Panc1 (cell line): Measurements from ENCODE around the gene ARL8A. TPM values are rescaled to one million over a fixed set of nuclear protein-coding genes. Genes with fewer than 3 reads are reported as not detected.

Source experiments
- ATAC-seq: fragments of 200-7000 bp; cut with Tn5 transposase; 2 replicates; pipeline ENCODE4 v1.9.1; 2020; ENCODE audit warnings: mild to moderate bottlenecking, moderate library complexity
- BruUV-seq: library from RNA; stranded (reverse); fragments of 400-500 nt; replicated peaks from 2 replicates; lab custom pipeline; 2021; lab: Mats Ljungman, UMichigan
- CTCF ChIA-PET: fragments of 300-600 bp; sonication (Branson Sonifier 250); formaldehyde crosslinking; loops from one replicate; lab custom pipeline; 2022; ENCODE audit warnings: antibody characterized with exemption; lab: Charles Lee
- POLR2A ChIA-PET: fragments of 300-600 bp; sonication (Branson Sonifier 250); formaldehyde crosslinking; loops from one replicate; lab custom pipeline; 2022; ENCODE audit warnings: antibody characterized with exemption; lab: Charles Lee
- DNase-seq: peaks from one replicate; pipeline ENCODE4 v3.0.0-alpha.2; 2010; ENCODE audit warnings: low read depth, low spot score
- H3K27ac ChIP-seq: 2 replicates; pipeline ENCODE4 v1.5.1; 2011; ENCODE audit warnings: mild to moderate bottlenecking, low read length, inconsistent platforms
- H3K27me3 ChIP-seq: fragments of 200-500 bp; sonication (Bioruptor generic); 2 replicates; pipeline ENCODE4 v1.6.0; 2014; ENCODE audit warnings: low read length, inconsistent platforms; ENCODE audit not compliant: control insufficient read depth, insufficient read depth
- H3K36me3 ChIP-seq: fragments of 200-500 bp; sonication (Bioruptor generic); 2 replicates; pipeline ENCODE4 v1.5.1; 2014; ENCODE audit warnings: inconsistent platforms, mild to moderate bottlenecking, low read length, moderate library complexity; ENCODE audit not compliant: control insufficient read depth, insufficient read depth
- H3K4me1 ChIP-seq: 2 replicates; pipeline ENCODE4 v1.5.1; 2011; ENCODE audit warnings: inconsistent platforms, mild to moderate bottlenecking, low read length, moderate library complexity; ENCODE audit not compliant: control insufficient read depth, insufficient read depth
- H3K4me3 ChIP-seq, 2 experiments: 2 replicates each; pipeline ENCODE4 v1.5.1; 2011 to 2012; ENCODE audit warnings: low read depth in 2 of 2, low read length in 2 of 2, mild to moderate bottlenecking in 2 of 2, inconsistent platforms in 1 of 2, moderate library complexity in 1 of 2
- H3K9me3 ChIP-seq: fragments of 200-500 bp; sonication (Bioruptor generic); 2 replicates; pipeline ENCODE4 v1.5.1; 2014; ENCODE audit warnings: low read depth, mild to moderate bottlenecking, inconsistent platforms, low read length, moderate library complexity; ENCODE audit not compliant: control insufficient read depth, insufficient read depth
- POLR2AphosphoS5 ChIP-seq: IDR thresholded peaks from 2 replicates; pipeline ENCODE4 v1.6.1; 2012; ENCODE audit warnings: mild to moderate bottlenecking, low read depth, low read length, moderate library complexity
- SIN3A ChIP-seq: IDR thresholded peaks from 2 replicates; pipeline ENCODE4 v1.6.1; 2012; ENCODE audit warnings: low read depth, mild to moderate bottlenecking, low read length, moderate library complexity, borderline replicate concordance; ENCODE audit not compliant: insufficient read depth
- TCF7L2 ChIP-seq: IDR thresholded peaks from 2 replicates; pipeline ENCODE4 v1.6.1; 2011; ENCODE audit warnings: mild to moderate bottlenecking, low read depth, low read length, inconsistent platforms
- in situ Hi-C: cut with HindIII; loops from 2 replicates; pipeline ENCODE4 v1.10.0; 2016; ENCODE audit warnings: low sequenced_read_pairs, low pct_unique_long_range_greater_than_20kb
- intact Hi-C: fragments of 100-400 bp; cut with micrococcal nuclease; formaldehyde crosslinking; loops from one replicate; pipeline ENCODE4 v1.10.0; 2022; ENCODE audit not compliant: unreplicated experiment
- total RNA-seq: library from RNA; stranded (reverse); gene quantifications from one replicate; pipeline ENCODE4 v1.2.1, GENCODE V29; 2021; ENCODE audit not compliant: unreplicated experiment
- TF ChIP-seq, protein P1 (sequence below), 2 experiments: IDR thresholded peaks; 2 replicates each; pipeline ENCODE4 v1.6.1; 2011 to 2012; ENCODE audit warnings: low read depth in 2 of 2, control low read depth in 1 of 2, low read length in 1 of 2, mild to moderate bottlenecking in 1 of 2, moderate library complexity in 1 of 2; ENCODE audit not compliant: insufficient read depth in 1 of 2
- TF ChIP-seq, protein P2 (sequence below): fragments of 450-650 bp; IDR thresholded peaks from 2 replicates; pipeline ENCODE4 v1.5.1; 2017; ENCODE audit warnings: mild to moderate bottlenecking

ARL8A gene
- total RNA-seq, 1 experiment from 2014 or later, result 62.6 TPM

DNA sequence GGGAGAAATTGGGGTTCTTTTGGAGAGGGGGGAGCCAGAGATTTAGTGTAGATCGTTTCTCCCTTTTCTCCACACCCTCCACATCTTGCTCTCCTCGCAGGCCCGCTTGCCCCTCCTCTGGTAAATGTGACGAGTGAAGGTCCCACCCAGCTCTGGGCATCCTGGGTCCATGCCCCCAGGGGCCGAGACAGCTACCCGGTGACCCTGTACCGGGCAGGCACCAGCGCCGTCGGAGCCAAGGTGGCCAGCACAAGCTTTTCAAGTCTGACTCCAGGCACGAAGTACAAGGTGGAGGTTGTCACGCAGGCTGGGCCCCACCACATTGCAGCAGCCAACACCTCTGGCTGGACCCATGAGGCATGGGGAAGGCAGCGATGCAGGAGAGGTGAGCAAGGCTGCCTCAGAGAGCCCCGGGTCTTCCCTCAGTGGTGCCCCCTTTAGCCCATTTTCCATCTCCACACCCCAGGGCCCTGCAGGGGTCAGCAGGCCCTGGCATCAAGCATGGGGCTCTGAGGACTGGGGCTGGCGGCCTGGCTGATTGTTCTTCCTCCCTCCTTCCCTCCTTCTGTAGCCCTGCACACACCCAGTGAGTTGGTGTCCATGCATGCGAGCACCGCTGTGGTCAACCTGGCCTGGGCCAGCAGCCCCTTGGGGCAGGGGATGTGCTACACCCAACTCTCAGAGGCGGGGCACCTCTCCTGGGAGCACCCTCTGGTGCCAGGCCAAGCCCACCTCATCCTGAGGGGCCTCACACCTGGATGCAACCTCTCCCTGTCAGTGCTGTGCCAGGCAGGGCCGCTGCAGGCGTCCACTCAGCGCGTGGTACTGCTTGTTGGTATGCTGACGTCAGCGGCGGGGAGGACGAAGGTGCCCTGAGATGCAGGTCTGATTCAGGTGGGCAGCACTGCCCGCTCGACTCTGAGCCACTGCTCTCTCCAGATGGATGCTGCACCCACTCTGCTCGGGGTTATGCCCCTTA is 32.7 kb upstream of the ARL8A start:
- CTCF ChIA-PET, result interaction anchor here (0.6 kb wide), 1 partner anchor 11 kb away, joined by 12 read pairs; no protein-coding TSS in a partner anchor
- Histone ChIP-seq H3K4me1 (no peaks in the 10 kb centered on the region), H3K27me3 (no peaks in the 10 kb centered on the region), H3K4me3 (no peak overlapping the region), H3K36me3 (no peaks in the 10 kb centered on the region), H3K9me3 (no peaks in the 10 kb centered on the region), H3K27ac (no peak overlapping the region)
- in situ Hi-C loops (no loop called here), intact Hi-C loops (no loop called here)
- DNase-seq (no peak), ATAC-seq (peak; percentile 27; the same call in 1 of the 2 replicates)
- BruUV-seq, result no TSS peak
- TF ChIP-seq SIN3A (no peak), TCF7L2 (no peak), POLR2AphosphoS5 (no peak)
- TF ChIP-seq, protein P1, sequence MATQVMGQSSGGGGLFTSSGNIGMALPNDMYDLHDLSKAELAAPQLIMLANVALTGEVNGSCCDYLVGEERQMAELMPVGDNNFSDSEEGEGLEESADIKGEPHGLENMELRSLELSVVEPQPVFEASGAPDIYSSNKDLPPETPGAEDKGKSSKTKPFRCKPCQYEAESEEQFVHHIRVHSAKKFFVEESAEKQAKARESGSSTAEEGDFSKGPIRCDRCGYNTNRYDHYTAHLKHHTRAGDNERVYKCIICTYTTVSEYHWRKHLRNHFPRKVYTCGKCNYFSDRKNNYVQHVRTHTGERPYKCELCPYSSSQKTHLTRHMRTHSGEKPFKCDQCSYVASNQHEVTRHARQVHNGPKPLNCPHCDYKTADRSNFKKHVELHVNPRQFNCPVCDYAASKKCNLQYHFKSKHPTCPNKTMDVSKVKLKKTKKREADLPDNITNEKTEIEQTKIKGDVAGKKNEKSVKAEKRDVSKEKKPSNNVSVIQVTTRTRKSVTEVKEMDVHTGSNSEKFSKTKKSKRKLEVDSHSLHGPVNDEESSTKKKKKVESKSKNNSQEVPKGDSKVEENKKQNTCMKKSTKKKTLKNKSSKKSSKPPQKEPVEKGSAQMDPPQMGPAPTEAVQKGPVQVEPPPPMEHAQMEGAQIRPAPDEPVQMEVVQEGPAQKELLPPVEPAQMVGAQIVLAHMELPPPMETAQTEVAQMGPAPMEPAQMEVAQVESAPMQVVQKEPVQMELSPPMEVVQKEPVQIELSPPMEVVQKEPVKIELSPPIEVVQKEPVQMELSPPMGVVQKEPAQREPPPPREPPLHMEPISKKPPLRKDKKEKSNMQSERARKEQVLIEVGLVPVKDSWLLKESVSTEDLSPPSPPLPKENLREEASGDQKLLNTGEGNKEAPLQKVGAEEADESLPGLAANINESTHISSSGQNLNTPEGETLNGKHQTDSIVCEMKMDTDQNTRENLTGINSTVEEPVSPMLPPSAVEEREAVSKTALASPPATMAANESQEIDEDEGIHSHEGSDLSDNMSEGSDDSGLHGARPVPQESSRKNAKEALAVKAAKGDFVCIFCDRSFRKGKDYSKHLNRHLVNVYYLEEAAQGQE (IDR thresholded peaks at IDR 0.05; ENCODE audit: insufficient read depth in 1 of 2, low read depth in 2 of 2, low read length in 1 of 2), result no peak
- TF ChIP-seq, protein P2, sequence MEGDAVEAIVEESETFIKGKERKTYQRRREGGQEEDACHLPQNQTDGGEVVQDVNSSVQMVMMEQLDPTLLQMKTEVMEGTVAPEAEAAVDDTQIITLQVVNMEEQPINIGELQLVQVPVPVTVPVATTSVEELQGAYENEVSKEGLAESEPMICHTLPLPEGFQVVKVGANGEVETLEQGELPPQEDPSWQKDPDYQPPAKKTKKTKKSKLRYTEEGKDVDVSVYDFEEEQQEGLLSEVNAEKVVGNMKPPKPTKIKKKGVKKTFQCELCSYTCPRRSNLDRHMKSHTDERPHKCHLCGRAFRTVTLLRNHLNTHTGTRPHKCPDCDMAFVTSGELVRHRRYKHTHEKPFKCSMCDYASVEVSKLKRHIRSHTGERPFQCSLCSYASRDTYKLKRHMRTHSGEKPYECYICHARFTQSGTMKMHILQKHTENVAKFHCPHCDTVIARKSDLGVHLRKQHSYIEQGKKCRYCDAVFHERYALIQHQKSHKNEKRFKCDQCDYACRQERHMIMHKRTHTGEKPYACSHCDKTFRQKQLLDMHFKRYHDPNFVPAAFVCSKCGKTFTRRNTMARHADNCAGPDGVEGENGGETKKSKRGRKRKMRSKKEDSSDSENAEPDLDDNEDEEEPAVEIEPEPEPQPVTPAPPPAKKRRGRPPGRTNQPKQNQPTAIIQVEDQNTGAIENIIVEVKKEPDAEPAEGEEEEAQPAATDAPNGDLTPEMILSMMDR, result no peak
- POLR2A ChIA-PET, result interaction anchor here (0.5 kb wide), 1 partner anchor 241 kb away, joined by 3 read pairs; no protein-coding TSS in a partner anchor

DNA sequence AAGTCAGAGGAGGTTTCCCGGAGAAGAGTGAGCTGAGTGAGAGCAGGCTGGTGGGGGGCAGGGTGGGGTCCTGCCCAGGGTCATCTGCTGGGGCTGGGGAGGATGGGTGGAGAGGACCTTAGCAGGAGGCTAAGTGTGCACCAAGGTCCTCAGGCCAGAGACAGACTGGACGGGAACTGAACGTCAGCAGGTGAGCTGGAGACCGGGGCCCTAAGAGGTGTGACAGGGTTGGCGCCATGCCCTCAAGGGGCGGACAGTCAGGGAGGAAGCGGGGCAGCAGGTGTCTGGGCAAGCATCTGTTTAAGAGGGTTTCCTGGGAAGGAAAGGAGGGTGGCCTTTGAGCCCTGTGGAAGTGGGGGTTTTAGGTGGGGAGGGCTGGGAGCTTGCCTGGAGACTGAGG is 29.5 kb upstream of the ARL8A start:
- H3K4me1 ChIP-seq, result no peaks in the 10 kb centered on the region
- intact Hi-C loops (no loop called here), in situ Hi-C loops (no loop called here)
- H3K27ac ChIP-seq, result no peak overlapping the region
- ChIA-PET POLR2A (interaction anchor here (0.7 kb wide), 1 partner anchor 522 kb away, joined by 8 read pairs; no protein-coding TSS in a partner anchor), CTCF (interaction anchor here (0.6 to 1.0 kb wide), 2 partner anchors 16 to 169 kb away, joined by 3 to 8 read pairs; no protein-coding TSS in a partner anchor)
- H3K9me3 ChIP-seq, result no peaks in the 10 kb centered on the region
- DNase-seq (no peak), ATAC-seq (no peak)
- TF ChIP-seq, protein P1 (IDR thresholded peaks at IDR 0.05; ENCODE audit: insufficient read depth in 1 of 2, low read depth in 2 of 2, low read length in 1 of 2), result no peak
- TF ChIP-seq, protein P2, result no peak
- no peak for TF ChIP-seq TCF7L2
- no peak for TF ChIP-seq POLR2AphosphoS5
- no peaks in the 10 kb centered on the region for H3K36me3 ChIP-seq
- no TSS peak for BruUV-seq
- no peak overlapping the region for H3K4me3 ChIP-seq
- no peaks in the 10 kb centered on the region for H3K27me3 ChIP-seq
